Mesenchymal stem cell (in vitro differentiated cells and primary cell): ENCODE results near the gene CPXM2.

Experiments used
- DNase-seq: peaks from one replicate; pipeline ENCODE4 v3.0.0-alpha.2; 2013
- H2AFZ ChIP-seq: one replicate; pipeline ENCODE4 v1.6.1; 2013; ENCODE audit warnings: low read depth, mild to moderate bottlenecking, control low read depth, inconsistent platforms, low read length, moderate library complexity
- H2AK5ac ChIP-seq: 2 replicates; pipeline ENCODE4 v1.6.1; 2013; ENCODE audit warnings: low read length, moderate library complexity, mild to moderate bottlenecking, inconsistent platforms; ENCODE audit not compliant: severe bottlenecking
- H2BK120ac ChIP-seq: one replicate; pipeline ENCODE4 v1.6.1; 2013; ENCODE audit warnings: low read depth, mild to moderate bottlenecking, inconsistent platforms, low read length, moderate library complexity
- H2BK12ac ChIP-seq, 2 experiments: one replicate each; pipeline ENCODE4 v1.6.1; 2013; ENCODE audit warnings: inconsistent platforms in 2 of 2, low read length in 2 of 2, mild to moderate bottlenecking in 2 of 2, moderate library complexity in 2 of 2, control low read depth in 1 of 2
- H2BK15ac ChIP-seq: one replicate; pipeline ENCODE4 v1.6.1; 2013; ENCODE audit warnings: mild to moderate bottlenecking, low read depth, inconsistent platforms; ENCODE audit not compliant: poor library complexity, severe bottlenecking
- H2BK5ac ChIP-seq: 2 replicates; pipeline ENCODE4 v1.6.1; 2013; ENCODE audit warnings: low read depth, mild to moderate bottlenecking, low read length, control low read depth, inconsistent platforms; ENCODE audit not compliant: poor library complexity, severe bottlenecking
- H3K14ac ChIP-seq, 2 experiments: one replicate each; pipeline ENCODE4 v1.6.1; 2013; ENCODE audit warnings: inconsistent platforms in 2 of 2, low read length in 2 of 2, control low read depth in 1 of 2, mild to moderate bottlenecking in 1 of 2, moderate library complexity in 1 of 2
- H3K18ac ChIP-seq, 2 experiments: one replicate each; pipeline ENCODE4 v1.6.1; 2013; ENCODE audit warnings: inconsistent platforms in 2 of 2, low read length in 2 of 2, control low read depth in 1 of 2, low read depth in 1 of 2, mild to moderate bottlenecking in 1 of 2
- H3K23ac ChIP-seq, 2 experiments: one replicate each; pipeline ENCODE4 v1.6.1; 2013; ENCODE audit warnings: inconsistent platforms in 2 of 2, low read length in 2 of 2, mild to moderate bottlenecking in 2 of 2, moderate library complexity in 2 of 2, control low read depth in 1 of 2
- H3K27ac ChIP-seq: 2 replicates; pipeline ENCODE4 v1.5.1; 2013; ENCODE audit warnings: mild to moderate bottlenecking, moderate library complexity, low read length, control low read depth, inconsistent platforms; ENCODE audit not compliant: poor library complexity, severe bottlenecking
- H3K27me3 ChIP-seq, 2 experiments: 2 replicates each; pipeline versions ENCODE4 v1.6.1 to v1.7.0; 2013; ENCODE audit warnings: low read length in 2 of 2, mild to moderate bottlenecking in 2 of 2, moderate library complexity in 2 of 2, control low read depth in 1 of 2, inconsistent platforms in 1 of 2; ENCODE audit not compliant: control insufficient read depth in 1 of 2, insufficient read depth in 1 of 2
- H3K36me3 ChIP-seq, 2 experiments: 2 replicates each; pipeline versions ENCODE4 v1.6.1 to v1.7.0; 2013; ENCODE audit warnings: low read length in 2 of 2, control low read depth in 1 of 2, inconsistent platforms in 1 of 2, low read depth in 1 of 2, mild to moderate bottlenecking in 1 of 2; ENCODE audit not compliant: insufficient read depth in 2 of 2, control insufficient read depth in 1 of 2
- H3K4ac ChIP-seq, 2 experiments: one replicate each; pipeline ENCODE4 v1.6.1; 2013; ENCODE audit warnings: inconsistent platforms in 2 of 2, low read length in 2 of 2, mild to moderate bottlenecking in 2 of 2, moderate library complexity in 2 of 2, control low read depth in 1 of 2, low read depth in 1 of 2
- H3K4me1 ChIP-seq: 2 replicates; pipeline ENCODE4 v1.6.1; 2013; ENCODE audit warnings: low read depth, low read length, control low read depth; ENCODE audit not compliant: control insufficient read depth, insufficient read depth
- H3K4me2 ChIP-seq: 2 replicates; pipeline ENCODE4 v1.6.1; 2013; ENCODE audit warnings: low read length, mild to moderate bottlenecking, inconsistent platforms; ENCODE audit not compliant: poor library complexity, severe bottlenecking
- H3K4me3 ChIP-seq, 2 experiments: 2 replicates each; pipeline versions ENCODE4 v1.5.1 to v1.7.0; 2013; ENCODE audit warnings: low read length in 2 of 2, mild to moderate bottlenecking in 2 of 2, control low read depth in 1 of 2, low read depth in 1 of 2; ENCODE audit not compliant: insufficient read depth in 1 of 2
- H3K79me1 ChIP-seq: replicated peaks from 2 replicates; pipeline ENCODE4 v1.6.1; 2013; ENCODE audit warnings: mild to moderate bottlenecking, control low read depth, low read length, inconsistent platforms; ENCODE audit not compliant: poor library complexity, severe bottlenecking
- H3K9ac ChIP-seq: 2 replicates; pipeline ENCODE4 v1.7.0; 2013; ENCODE audit warnings: mild to moderate bottlenecking, low read length, moderate library complexity
- H3K9me3 ChIP-seq: 2 replicates; pipeline ENCODE4 v1.7.0; 2013; ENCODE audit warnings: mild to moderate bottlenecking, low read length; ENCODE audit not compliant: control insufficient read depth
- H4K8ac ChIP-seq: one replicate; pipeline ENCODE4 v1.6.1; 2013; ENCODE audit warnings: inconsistent platforms, mild to moderate bottlenecking, low read length, moderate library complexity
- H4K91ac ChIP-seq: one replicate; pipeline ENCODE4 v1.6.1; 2013; ENCODE audit warnings: mild to moderate bottlenecking, low read length, inconsistent platforms
- WGBS: methylation state at CpG from one replicate; pipeline ENCODE4 v1.1.7; 2013; ENCODE audit warnings: mixed read lengths; 5-methylcytosine and 5-hydroxymethylcytosine counted together

The CPXM2 gene

DNA sequence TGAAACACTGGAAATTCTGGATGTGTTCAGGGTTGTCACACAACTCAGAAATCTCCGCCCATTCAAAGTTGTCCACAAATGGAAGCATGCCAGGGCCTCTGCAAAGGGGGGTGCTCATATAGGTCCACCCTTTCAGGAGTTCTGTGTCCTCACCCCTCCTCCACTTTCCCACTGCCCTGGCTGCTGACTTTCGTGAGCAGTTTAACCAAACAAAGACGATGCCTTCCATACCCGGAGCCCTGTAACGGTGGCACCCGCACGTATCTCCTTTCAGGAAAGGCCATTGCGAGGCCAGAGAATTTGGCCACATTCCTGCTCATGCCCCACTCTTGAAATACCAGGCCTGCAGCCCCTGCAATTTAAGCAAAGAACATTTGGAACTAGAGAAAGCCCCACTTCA, 1.4 kb downstream of the CPXM2 start:
- no peak for DNase-seq
- no peak overlapping the region for H2BK120ac ChIP-seq
- peak overlapping the region in 1 of 2 experiments; percentile 83 for H3K4me3 ChIP-seq
- no peak overlapping the region for H2AK5ac ChIP-seq
- peaks cover 31 to 47% of the 10 kb centered on the region in 2 experiments for H3K27me3 ChIP-seq
- no peak overlapping the region for H3K14ac ChIP-seq
- H3K4me2 ChIP-seq, result no peak overlapping the region
- no peaks in the 10 kb centered on the region for H3K9me3 ChIP-seq
- H2AFZ ChIP-seq, result no peak overlapping the region
- H3K79me1 ChIP-seq, result no peaks in the 10 kb centered on the region
- H3K23ac ChIP-seq, result no peak overlapping the region
- no peak overlapping the region for H2BK15ac ChIP-seq
- no peak overlapping the region for H4K8ac ChIP-seq
- H3K36me3 ChIP-seq, result no peaks in the 10 kb centered on the region
- H3K4ac ChIP-seq, result no peak overlapping the region
- H2BK5ac ChIP-seq, result no peak overlapping the region
- no peak overlapping the region for H4K91ac ChIP-seq
- no peak overlapping the region for H2BK12ac ChIP-seq
- H3K18ac ChIP-seq, result no peak overlapping the region
- peak overlapping the region; percentile 79 for H3K9ac ChIP-seq
- no peaks in the 10 kb centered on the region for H3K4me1 ChIP-seq
- H3K27ac ChIP-seq, result no peak overlapping the region
- 84% methylated on average over 8 of the region's 8 CpGs for WGBS

GRCh38 chr10:123889821-123890220, 1.8 kb downstream of the CPXM2 start:
- no peak overlapping the region for H2BK15ac ChIP-seq
- H3K9me3 ChIP-seq, result no peaks in the 10 kb centered on the region
- no peaks in the 10 kb centered on the region for H3K4me1 ChIP-seq
- no peak overlapping the region for H2BK120ac ChIP-seq
- no peaks in the 10 kb centered on the region for H3K79me1 ChIP-seq
- peak overlapping the region in 1 of 2 experiments; percentile 83 for H3K4me3 ChIP-seq
- no peak overlapping the region for H4K91ac ChIP-seq
- no peak overlapping the region for H3K23ac ChIP-seq
- H3K18ac ChIP-seq, result no peak overlapping the region
- H3K4me2 ChIP-seq, result no peak overlapping the region
- peak overlapping the region; percentile 79 for H3K9ac ChIP-seq
- no peak overlapping the region for H2BK12ac ChIP-seq
- WGBS, result 70% methylated on average over 4 of the region's 4 CpGs
- no peak overlapping the region for H3K4ac ChIP-seq
- H4K8ac ChIP-seq, result no peak overlapping the region
- no peaks in the 10 kb centered on the region for H3K36me3 ChIP-seq
- no peak for DNase-seq
- H2AFZ ChIP-seq, result no peak overlapping the region
- no peak overlapping the region for H3K27ac ChIP-seq
- no peak overlapping the region for H3K14ac ChIP-seq
- no peak overlapping the region for H2AK5ac ChIP-seq
- H2BK5ac ChIP-seq, result no peak overlapping the region
- peaks cover 31 to 47% of the 10 kb centered on the region in 2 experiments for H3K27me3 ChIP-seq

DNA sequence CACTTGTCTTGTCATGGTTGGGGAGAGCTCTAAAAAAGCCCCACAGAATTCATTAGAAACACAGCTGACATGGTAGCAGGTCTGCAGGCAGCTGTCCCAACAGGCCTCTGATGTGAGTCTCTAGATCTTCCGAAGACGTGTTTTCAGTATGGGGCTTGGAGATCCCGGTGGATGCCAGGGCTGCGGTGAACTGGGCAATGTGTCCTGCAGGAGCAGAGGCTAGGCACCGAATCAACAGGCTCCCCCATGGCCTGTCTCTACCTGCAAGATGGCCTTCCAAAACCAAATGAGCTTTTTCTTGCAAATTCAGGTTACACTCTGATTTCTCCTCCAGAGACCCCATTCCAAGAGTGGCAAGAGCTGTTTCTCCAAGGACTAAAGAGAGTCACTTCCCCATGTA, 2.9 kb downstream of the CPXM2 start:
- no peak for DNase-seq
- H3K18ac ChIP-seq, result no peak overlapping the region
- H3K79me1 ChIP-seq, result no peaks in the 10 kb centered on the region
- H3K4me2 ChIP-seq, result no peak overlapping the region
- no peak overlapping the region for H2BK120ac ChIP-seq
- peaks cover 26 to 42% of the 10 kb centered on the region in 2 experiments for H3K27me3 ChIP-seq
- no peak overlapping the region for H2AK5ac ChIP-seq
- no peak overlapping the region for H3K4ac ChIP-seq
- H3K36me3 ChIP-seq, result no peaks in the 10 kb centered on the region
- no peak overlapping the region for H3K9ac ChIP-seq
- no peak overlapping the region for H2BK15ac ChIP-seq
- no peak overlapping the region for H2AFZ ChIP-seq
- H3K23ac ChIP-seq, result no peak overlapping the region
- no peaks in the 10 kb centered on the region for H3K4me1 ChIP-seq
- 90% methylated on average over 5 of the region's 5 CpGs for WGBS
- no peak overlapping the region for H3K27ac ChIP-seq
- no peak overlapping the region for H3K4me3 ChIP-seq
- no peak overlapping the region for H3K14ac ChIP-seq
- no peak overlapping the region for H4K8ac ChIP-seq
- H2BK12ac ChIP-seq, result no peak overlapping the region
- H3K9me3 ChIP-seq, result no peaks in the 10 kb centered on the region
- no peak overlapping the region for H4K91ac ChIP-seq
- no peak overlapping the region for H2BK5ac ChIP-seq

- H3K27ac ChIP-seq, result no peak overlapping the region
- no peak overlapping the region for H3K4ac ChIP-seq
- H2BK12ac ChIP-seq, result no peak overlapping the region
- H3K14ac ChIP-seq, result no peak overlapping the region
- no peak overlapping the region for H3K4me3 ChIP-seq
- no peak for DNase-seq
- no peaks in the 10 kb centered on the region for H3K79me1 ChIP-seq
- H2AK5ac ChIP-seq, result no peak overlapping the region
- no peaks in the 10 kb centered on the region for H3K36me3 ChIP-seq
- no peak overlapping the region for H2BK15ac ChIP-seq
- H3K4me1 ChIP-seq, result no peaks in the 10 kb centered on the region
- no peaks in the 10 kb centered on the region for H3K9me3 ChIP-seq
- H3K23ac ChIP-seq, result no peak overlapping the region
- no peak overlapping the region for H3K9ac ChIP-seq
- peaks cover 22 to 42% of the 10 kb centered on the region in 2 experiments for H3K27me3 ChIP-seq
- H2AFZ ChIP-seq, result no peak overlapping the region
- H4K8ac ChIP-seq, result no peak overlapping the region
- H3K18ac ChIP-seq, result no peak overlapping the region
- WGBS, result 72% methylated on average over 3 of the region's 3 CpGs
- H2BK5ac ChIP-seq, result no peak overlapping the region
- no peak overlapping the region for H2BK120ac ChIP-seq
- no peak overlapping the region for H3K4me2 ChIP-seq
- no peak overlapping the region for H4K91ac ChIP-seq
Measured at GRCh38 chr10:123888256-123888655, 3.4 kb downstream of the CPXM2 start.
